Prostate gland (tissue), 2 donors: Measurements from ENCODE around the gene NR2F6. TPM values are rescaled to one million over a fixed set of nuclear protein-coding genes. Genes with fewer than 3 reads are reported as not detected.

Source experiments
- DNase-seq: peaks from one replicate; pipeline ENCODE4 v3.0.0-alpha.2; 2019; ENCODE audit warnings: low spot score
- H3K27ac ChIP-seq, 2 donors: fragments of 200-600 bp; sonication (generic); 2 replicates each; pipeline ENCODE4 v1.5.1; 2017 to 2019
- H3K27me3 ChIP-seq: fragments of 200-600 bp; sonication (generic); replicated peaks from 2 replicates; pipeline ENCODE4 v1.5.1; 2019; ENCODE audit not compliant: insufficient read depth
- H3K36me3 ChIP-seq, 2 donors: fragments of 200-600 bp; sonication (generic); 1 replicate in 1 of 2; 2 replicates in 1 of 2; pipeline versions ENCODE4 v1.5.1 to v1.8.1; 2017 to 2019
- H3K4me1 ChIP-seq: fragments of 200-600 bp; sonication (generic); replicated peaks from 2 replicates; pipeline ENCODE4 v1.5.1; 2019
- H3K4me3 ChIP-seq, 2 donors: fragments of 200-600 bp; sonication (generic); 2 replicates each; pipeline ENCODE4 v1.5.1; 2017 to 2019
- H3K9me3 ChIP-seq: fragments of 200-600 bp; sonication (generic); 2 replicates; pipeline ENCODE4 v1.5.1; 2017
- POLR2A ChIP-seq: fragments of 450-650 bp; IDR thresholded peaks from one replicate; pipeline ENCODE4 v1.6.1; 2016; ENCODE audit warnings: antibody characterized with exemption, mild to moderate bottlenecking
- POLR2AphosphoS5 ChIP-seq: sonication (generic); formaldehyde crosslinking; IDR thresholded peaks from one replicate; pipeline ENCODE4 v1.6.1; 2017; ENCODE audit warnings: antibody characterized with exemption
- WGBS: methylation state at CpG from one replicate; pipeline ENCODE4 v1.1.5; 2018; 5-methylcytosine and 5-hydroxymethylcytosine counted together
- intact Hi-C: fragments of 100-400 bp; cut with DNase I; formaldehyde crosslinking; loops from one replicate; pipeline ENCODE4 v1.14.2; 2022
- total RNA-seq, 2 donors: library from RNA; depleted of rRNA; stranded (reverse); fragments of >200 nt; gene quantifications; one replicate each; pipeline ENCODE4 v1.1.0, GENCODE V29; 2016
- TF ChIP-seq, protein P1 (sequence below), 4 experiments: fragments of 200-600 bp in 2 of 4; fragments of 450-650 bp in 2 of 4; sonication (generic) in 2 of 4; IDR thresholded peaks; 1 replicate in 3 of 4; 2 replicates in 1 of 4; pipeline ENCODE4 v1.5.1; 2016 to 2019; ENCODE audit warnings: antibody characterized with exemption in 4 of 4, mild to moderate bottlenecking in 2 of 4, moderate library complexity in 2 of 4

Gene NR2F6
- total RNA-seq, 2 donors from 2014 or later: 91.7 to 108 TPM

DNA sequence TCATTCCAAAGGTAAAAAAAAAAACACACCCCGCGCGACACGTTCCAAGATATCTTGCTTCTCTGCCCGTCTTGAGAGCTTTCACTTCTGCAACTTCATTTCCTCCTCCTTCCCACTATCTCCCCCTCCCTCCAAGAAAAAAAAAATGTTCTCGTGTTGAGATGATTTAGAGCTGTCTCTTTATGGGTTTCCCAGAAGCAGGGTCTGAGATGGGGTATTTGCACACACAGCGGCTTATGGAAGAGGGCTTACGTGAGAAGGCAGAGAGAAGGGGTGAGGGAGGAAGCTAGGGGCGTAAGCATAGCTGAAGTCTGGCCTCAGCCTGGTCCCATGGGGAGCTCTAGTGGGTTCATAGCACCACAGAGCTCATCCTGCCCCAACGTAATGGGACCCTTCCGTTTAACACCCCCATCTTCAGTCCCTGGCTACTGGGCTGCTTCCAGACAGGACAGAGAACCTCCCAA is 61.8 kb downstream of the NR2F6 start:
- DNase-seq: no peak
- Histone ChIP-seq H3K4me1 (no peaks in the 10 kb centered on the region), H3K9me3 (no peaks in the 10 kb centered on the region), H3K27me3 (no peaks in the 10 kb centered on the region), H3K36me3 (peaks cover 0 to 3% of the 10 kb centered on the region in 2 donors), H3K27ac (no peak overlapping the region), H3K4me3 (no peak overlapping the region)
- TF ChIP-seq POLR2AphosphoS5 (no peak), POLR2A (no peak)
- TF ChIP-seq, protein P1, sequence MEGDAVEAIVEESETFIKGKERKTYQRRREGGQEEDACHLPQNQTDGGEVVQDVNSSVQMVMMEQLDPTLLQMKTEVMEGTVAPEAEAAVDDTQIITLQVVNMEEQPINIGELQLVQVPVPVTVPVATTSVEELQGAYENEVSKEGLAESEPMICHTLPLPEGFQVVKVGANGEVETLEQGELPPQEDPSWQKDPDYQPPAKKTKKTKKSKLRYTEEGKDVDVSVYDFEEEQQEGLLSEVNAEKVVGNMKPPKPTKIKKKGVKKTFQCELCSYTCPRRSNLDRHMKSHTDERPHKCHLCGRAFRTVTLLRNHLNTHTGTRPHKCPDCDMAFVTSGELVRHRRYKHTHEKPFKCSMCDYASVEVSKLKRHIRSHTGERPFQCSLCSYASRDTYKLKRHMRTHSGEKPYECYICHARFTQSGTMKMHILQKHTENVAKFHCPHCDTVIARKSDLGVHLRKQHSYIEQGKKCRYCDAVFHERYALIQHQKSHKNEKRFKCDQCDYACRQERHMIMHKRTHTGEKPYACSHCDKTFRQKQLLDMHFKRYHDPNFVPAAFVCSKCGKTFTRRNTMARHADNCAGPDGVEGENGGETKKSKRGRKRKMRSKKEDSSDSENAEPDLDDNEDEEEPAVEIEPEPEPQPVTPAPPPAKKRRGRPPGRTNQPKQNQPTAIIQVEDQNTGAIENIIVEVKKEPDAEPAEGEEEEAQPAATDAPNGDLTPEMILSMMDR (IDR thresholded peaks at IDR 0.05): no peak
- 83% methylated on average over 11 of the region's 11 CpGs for WGBS
- intact Hi-C loops: no loop called here

DNA sequence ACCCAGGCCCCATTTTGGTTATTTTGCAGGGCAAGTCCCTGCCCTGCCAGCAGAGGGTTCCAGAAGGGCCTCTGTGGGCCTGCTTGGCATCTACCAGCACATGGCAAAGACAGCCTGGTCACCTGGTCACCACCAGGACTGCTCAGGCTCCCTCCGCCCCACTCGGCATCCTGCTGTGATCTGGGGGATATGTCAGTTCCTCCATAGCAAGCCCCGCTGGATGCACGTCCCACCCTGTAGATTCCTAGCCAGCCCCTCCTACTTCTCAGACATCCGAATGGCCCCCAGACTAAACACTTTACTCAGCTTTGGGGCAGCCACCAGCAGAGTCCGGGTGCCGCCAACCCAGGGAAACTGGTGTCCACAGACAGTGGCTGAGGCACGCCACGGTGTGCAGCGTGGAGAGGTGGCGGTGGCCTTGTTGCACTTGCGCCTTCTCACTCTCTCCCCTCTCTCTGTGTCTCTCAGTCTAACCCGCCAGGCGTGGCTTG is 62.4 kb downstream of the NR2F6 start:
- DNase-seq: no peak
- H3K27ac ChIP-seq: no peak overlapping the region
- no peaks in the 10 kb centered on the region for H3K9me3 ChIP-seq
- no peak for TF ChIP-seq POLR2A
- TF ChIP-seq, protein P1 (IDR thresholded peaks at IDR 0.05): no peak
- TF ChIP-seq POLR2AphosphoS5: no peak
- no peak overlapping the region for H3K4me3 ChIP-seq
- 83% methylated on average over 14 of the region's 14 CpGs for WGBS
- H3K4me1 ChIP-seq: no peaks in the 10 kb centered on the region
- no peaks in the 10 kb centered on the region for H3K36me3 ChIP-seq
- intact Hi-C loops: no loop called here
- H3K27me3 ChIP-seq: no peaks in the 10 kb centered on the region

Other genes starting within 250 kb of the NR2F6 start
- gene CPAMD8, start 219.1 kb downstream of the NR2F6 start, total RNA-seq: 100 to 1,000 TPM; 134 to 216 TPM
- gene HAUS8, start 170.5 kb downstream of the NR2F6 start, total RNA-seq: 10 to 100 TPM in 1 of 2 donors, 1 to 10 TPM in 1; 6.5 to 15.3 TPM
- gene MYO9B, start 170.1 kb downstream of the NR2F6 start, total RNA-seq: 100 to 1,000 TPM in 1 of 2 donors, 10 to 100 TPM in 1; 50.9 to 208 TPM
- 10 to 100 TPM; 24.5 to 30.3 TPM for gene USE1, start 30.6 kb downstream of the NR2F6 start, total RNA-seq
- 10 to 100 TPM; 21.6 to 26.2 TPM for gene OCEL1, start 19.7 kb downstream of the NR2F6 start, total RNA-seq
- gene USHBP1, start 18.8 kb upstream of the NR2F6 start, total RNA-seq: 1 to 10 TPM; 3.5 to 8.4 TPM
- 10 to 100 TPM; 80.0 to 81.6 TPM for gene BABAM1, start 21.5 kb upstream of the NR2F6 start, total RNA-seq
- 1 to 10 TPM in 1 of 2 donors, under 1 TPM in 1; 0.64 to 1.2 TPM for gene ANKLE1, start 36.0 kb upstream of the NR2F6 start, total RNA-seq
- gene ABHD8, start 57.5 kb upstream of the NR2F6 start, total RNA-seq: 10 to 100 TPM; 20.1 to 21.6 TPM
- 100 to 1,000 TPM; 157 to 169 TPM for gene MRPL34, start 60.0 kb upstream of the NR2F6 start, total RNA-seq
- gene DDA1, start 63.6 kb upstream of the NR2F6 start, total RNA-seq: 10 to 100 TPM in 1 of 2 donors, 1 to 10 TPM in 1; 9.6 to 18.6 TPM
- gene ANO8, start 88.9 kb upstream of the NR2F6 start, total RNA-seq: 10 to 100 TPM in 1 of 2 donors, 1 to 10 TPM in 1; 9.8 to 10.1 TPM
- 10 to 100 TPM; 42.4 to 67.0 TPM for gene GTPBP3, start 91.6 kb upstream of the NR2F6 start, total RNA-seq
- 10 to 100 TPM; 33.5 to 35.4 TPM for gene PLVAP, start 131.4 kb upstream of the NR2F6 start, total RNA-seq
- gene CCDC194, start 148.3 kb upstream of the NR2F6 start, total RNA-seq: not detected
- gene BST2, start 159.7 kb upstream of the NR2F6 start, total RNA-seq: 10 to 100 TPM; 32.7 to 75.3 TPM
- 10 to 100 TPM; 71.2 to 75.7 TPM for gene MVB12A, start 174.1 kb upstream of the NR2F6 start, total RNA-seq
- 1 to 10 TPM; 1.4 to 1.7 TPM for gene TMEM221, start 202.7 kb upstream of the NR2F6 start, total RNA-seq
- gene NXNL1, start 215.0 kb upstream of the NR2F6 start, total RNA-seq: not detected
- gene SLC27A1, start 224.6 kb upstream of the NR2F6 start, total RNA-seq: 10 to 100 TPM; 73.3 to 78.7 TPM